ENCODE measurements around the gene ACTN4. TPM values are rescaled to one million over a fixed set of nuclear protein-coding genes. Genes with fewer than 3 reads are reported as not detected.

The ACTN4 gene
- total RNA-seq, 4 donors from 2014 or later: 475 to 520 (median 507) TPM

GRCh38 chr19:38737921-38738737 lies 90.7 kb downstream of the ACTN4 start:
- DNase-seq (ENCODE audit: low spot score in 2 of 2): no peak
- no peaks in the 10 kb centered on the region for H3K36me3 ChIP-seq
- no peak overlapping the region for H3K4me3 ChIP-seq
- no peak for TF ChIP-seq EP300 (IDR thresholded peaks at IDR 0.05)
- no peak for TF ChIP-seq POLR2A (IDR thresholded peaks at IDR 0.05)
- TF ChIP-seq CTCF (IDR thresholded peaks at IDR 0.05): no peak
- no peak for TF ChIP-seq POLR2AphosphoS5 (IDR thresholded peaks at IDR 0.05)
- no peaks in the 10 kb centered on the region for H3K27me3 ChIP-seq
- no peaks in the 10 kb centered on the region for H3K9me3 ChIP-seq
- H3K4me1 ChIP-seq: peaks cover 31% of the 10 kb centered on the region
- no peak overlapping the region for H3K27ac ChIP-seq
- WGBS: 97% methylated on average over 17 of the region's 21 CpGs

- H3K27ac ChIP-seq: no peak overlapping the region
- DNase-seq (ENCODE audit: low spot score in 2 of 2): no peak
- peaks cover 23% of the 10 kb centered on the region for H3K4me1 ChIP-seq
- TF ChIP-seq EP300 (IDR thresholded peaks at IDR 0.05): no peak
- TF ChIP-seq CTCF (IDR thresholded peaks at IDR 0.05): no peak
- TF ChIP-seq POLR2A (IDR thresholded peaks at IDR 0.05): no peak
- TF ChIP-seq POLR2AphosphoS5 (IDR thresholded peaks at IDR 0.05): no peak
- 45% methylated on average over 4 of the region's 16 CpGs for whole genome bisulfite sequencing
- no peaks in the 10 kb centered on the region for H3K9me3 ChIP-seq
- H3K36me3 ChIP-seq: no peaks in the 10 kb centered on the region
- no peaks in the 10 kb centered on the region for H3K27me3 ChIP-seq
- no peak overlapping the region for H3K4me3 ChIP-seq
Measured at GRCh38 chr19:38739440-38740256, 92.2 kb downstream of the ACTN4 start.

GRCh38 chr19:38740257-38740592 lies 92.8 kb downstream of the ACTN4 start:
- H3K4me1 ChIP-seq: peaks cover 17% of the 10 kb centered on the region
- DNase-seq (ENCODE audit: low spot score in 2 of 2): no peak
- no peak overlapping the region for H3K4me3 ChIP-seq
- H3K9me3 ChIP-seq: no peaks in the 10 kb centered on the region
- no peak overlapping the region for H3K27ac ChIP-seq
- no peak for TF ChIP-seq CTCF (IDR thresholded peaks at IDR 0.05)
- TF ChIP-seq POLR2AphosphoS5 (IDR thresholded peaks at IDR 0.05): no peak
- no peak for TF ChIP-seq POLR2A (IDR thresholded peaks at IDR 0.05)
- TF ChIP-seq EP300 (IDR thresholded peaks at IDR 0.05): no peak
- WGBS: 78% methylated on average over 8 of the region's 9 CpGs
- H3K27me3 ChIP-seq: no peaks in the 10 kb centered on the region
- H3K36me3 ChIP-seq: no peaks in the 10 kb centered on the region

- DNase-seq (ENCODE audit: low spot score in 2 of 2): no peak
- no peak for TF ChIP-seq EP300 (IDR thresholded peaks at IDR 0.05)
- no peak for TF ChIP-seq CTCF (IDR thresholded peaks at IDR 0.05)
- TF ChIP-seq POLR2AphosphoS5 (IDR thresholded peaks at IDR 0.05): no peak
- no peak for TF ChIP-seq POLR2A (IDR thresholded peaks at IDR 0.05)
- 100% methylated on average over 2 of the region's 2 CpGs for WGBS
- no peaks in the 10 kb centered on the region for H3K27me3 ChIP-seq
- no peaks in the 10 kb centered on the region for H3K36me3 ChIP-seq
- peaks cover 14% of the 10 kb centered on the region for H3K4me1 ChIP-seq
- no peak overlapping the region for H3K27ac ChIP-seq
- no peaks in the 10 kb centered on the region for H3K9me3 ChIP-seq
- no peak overlapping the region for H3K4me3 ChIP-seq
Measured at GRCh38 chr19:38740932-38741331, 93.5 kb downstream of the ACTN4 start.

- no peaks in the 10 kb centered on the region for H3K27me3 ChIP-seq
- TF ChIP-seq EP300 (IDR thresholded peaks at IDR 0.05): no peak
- TF ChIP-seq POLR2AphosphoS5 (IDR thresholded peaks at IDR 0.05): no peak
- TF ChIP-seq POLR2A (IDR thresholded peaks at IDR 0.05): no peak
- no peak for TF ChIP-seq CTCF (IDR thresholded peaks at IDR 0.05)
- H3K9me3 ChIP-seq: no peaks in the 10 kb centered on the region
- no peak overlapping the region for H3K27ac ChIP-seq
- WGBS: 91% methylated on average over 15 of the region's 15 CpGs
- no peak overlapping the region for H3K4me3 ChIP-seq
- peaks cover 7% of the 10 kb centered on the region for H3K4me1 ChIP-seq
- DNase-seq (ENCODE audit: low spot score in 2 of 2): no peak
- H3K36me3 ChIP-seq: no peaks in the 10 kb centered on the region
Measured at GRCh38 chr19:38741670-38742069, 94.2 kb downstream of the ACTN4 start.
